HCT116 (cell line): Measurements from ENCODE around the gene OR6B2. TPM values are rescaled to one million over a fixed set of nuclear protein-coding genes. Genes with fewer than 3 reads are reported as not detected.

ENCODE experiments used
- ATAC-seq: fragments of 200-7000 bp; cut with Tn5 transposase; 2 replicates; pipeline ENCODE4 v1.9.1; 2020; ENCODE audit warnings: mild to moderate bottlenecking, moderate library complexity
- BruUV-seq: library from RNA; stranded (reverse); fragments of 400-500 nt; replicated peaks from 2 replicates; lab custom pipeline; 2021; lab: Mats Ljungman, UMichigan
- CTCF ChIA-PET: fragments of 300-600 bp; sonication (Branson Sonifier 250); formaldehyde crosslinking; loops from one replicate; lab custom pipeline; 2021; ENCODE audit warnings: antibody characterized with exemption; lab: Charles Lee
- POLR2A ChIA-PET: fragments of 300-600, 350-600 bp; sonication (Branson Sonifier 250); formaldehyde crosslinking; loops from one replicate; lab custom pipeline; 2021; ENCODE audit warnings: antibody characterized with exemption; lab: Charles Lee
- RAD21 ChIA-PET, 2 experiments: fragments of 300-600 bp; sonication (Branson Sonifier 250); formaldehyde crosslinking; loops; one replicate each; lab custom pipeline; 2023; ENCODE audit warnings: low total read pairs in 2 of 2; ENCODE audit not compliant: uncharacterized antibody in 2 of 2, unreplicated experiment in 2 of 2, low non-redundant PET in 1 of 2; lab: Charles Lee
- DNase-seq: peaks from one replicate; pipeline ENCODE4 v3.0.0-alpha.2; 2010; ENCODE audit warnings: low read depth, low spot score
- H2AFZ ChIP-seq: fragments of 200-600 bp; shearing (Covaris generic), sonication (generic); 2 replicates; pipeline ENCODE4 v1.6.1; 2017; ENCODE audit warnings: low read depth, mixed run types, mixed read lengths, antibody characterized with exemption, low read length; ENCODE audit not compliant: poor library complexity, severe bottlenecking
- H3K27ac ChIP-seq: 2 replicates; pipeline ENCODE4 v1.5.1; 2012; ENCODE audit warnings: low read depth, low read length
- H3K27me3 ChIP-seq: fragments of 200-600 bp; sonication (generic); 2 replicates; pipeline ENCODE4 v1.6.1; 2016; ENCODE audit warnings: mixed run types, low read length, mixed read lengths; ENCODE audit not compliant: insufficient read depth
- H3K36me3 ChIP-seq, 2 experiments: fragments of 200-500 bp in 1 of 2; fragments of 200-600 bp in 1 of 2; sonication (Bioruptor generic) in 1 of 2; sonication (generic) in 1 of 2; 2 replicates each; pipeline versions ENCODE4 v1.5.1 to v1.6.1; 2014 to 2016; ENCODE audit warnings: low read length in 2 of 2, inconsistent platforms in 1 of 2, mixed read lengths in 1 of 2, mixed run types in 1 of 2; ENCODE audit not compliant: insufficient read depth in 2 of 2, control insufficient read depth in 1 of 2
- H3K4me1 ChIP-seq, 2 experiments: fragments of 200-600 bp in 1 of 2; sonication (generic) in 1 of 2; 2 replicates each; pipeline versions ENCODE4 v1.5.1 to v1.6.1; 2012 to 2017; ENCODE audit warnings: low read length in 2 of 2, inconsistent platforms in 1 of 2, mild to moderate bottlenecking in 1 of 2, mixed read lengths in 1 of 2, mixed run types in 1 of 2, moderate library complexity in 1 of 2; ENCODE audit not compliant: insufficient read depth in 2 of 2, control insufficient read depth in 1 of 2
- H3K4me2 ChIP-seq: fragments of 200-600 bp; sonication (generic); 2 replicates; pipeline ENCODE4 v1.6.1; 2017; ENCODE audit warnings: mixed run types, low read length, mixed read lengths
- H3K4me3 ChIP-seq, 2 experiments: fragments of 200-600 bp in 1 of 2; sonication (generic) in 1 of 2; replicated peaks in 1 of 2; 2 replicates each; pipeline ENCODE4 v1.5.1; 2011 to 2016; ENCODE audit warnings: low read length in 2 of 2, control low read depth in 1 of 2, low read depth in 1 of 2, mild to moderate bottlenecking in 1 of 2, mixed read lengths in 1 of 2, mixed run types in 1 of 2
- H3K79me2 ChIP-seq: fragments of 200-600 bp; sonication (generic); 2 replicates; pipeline ENCODE4 v1.6.1; 2017; ENCODE audit warnings: mild to moderate bottlenecking, mixed run types, low read length, moderate library complexity, mixed read lengths; ENCODE audit not compliant: insufficient read depth
- H3K9ac ChIP-seq: fragments of 200-600 bp; sonication (generic); 2 replicates; pipeline ENCODE4 v1.6.1; 2016; ENCODE audit warnings: low read length, mixed read lengths
- H3K9me2 ChIP-seq: fragments of 200-600 bp; sonication (generic), shearing (Covaris generic); 2 replicates; pipeline ENCODE4 v1.6.1; 2017; ENCODE audit warnings: mixed run types, mild to moderate bottlenecking, moderate library complexity; ENCODE audit not compliant: insufficient read depth
- H3K9me3 ChIP-seq, 2 experiments: fragments of 200-500 bp in 1 of 2; fragments of 200-600 bp in 1 of 2; sonication (Bioruptor generic) in 1 of 2; sonication (generic) in 1 of 2; 2 replicates each; pipeline ENCODE4 v1.6.1; 2014 to 2017; ENCODE audit warnings: low read length in 2 of 2, mixed read lengths in 2 of 2, inconsistent platforms in 1 of 2, low read depth in 1 of 2, mild to moderate bottlenecking in 1 of 2, mixed run types in 1 of 2, moderate library complexity in 1 of 2; ENCODE audit not compliant: control insufficient read depth in 1 of 2, insufficient read depth in 1 of 2
- H4K20me1 ChIP-seq: fragments of 200-600 bp; sonication (generic), shearing (Covaris generic); 2 replicates; pipeline ENCODE4 v1.6.1; 2017; ENCODE audit warnings: mixed run types, mild to moderate bottlenecking, moderate library complexity; ENCODE audit not compliant: insufficient read depth
- CEBPB ChIP-seq: IDR thresholded peaks from 2 replicates; pipeline ENCODE4 v1.6.1; 2012; ENCODE audit warnings: low read depth
- EGR1 ChIP-seq: IDR thresholded peaks from 2 replicates; pipeline ENCODE4 v1.6.1; 2012; ENCODE audit warnings: low read depth
- ELF1 ChIP-seq: IDR thresholded peaks from 2 replicates; pipeline ENCODE4 v1.6.1; 2012; ENCODE audit warnings: low read depth, borderline replicate concordance
- EZH2 ChIP-seq: fragments of 200-600 bp; sonication (generic); IDR thresholded peaks from 2 replicates; pipeline ENCODE4 v1.6.1; 2017; ENCODE audit warnings: antibody characterized with exemption, mixed run types
- EZH2phosphoT487 ChIP-seq: fragments of 200-600 bp; IDR thresholded peaks from 2 replicates; pipeline ENCODE4 v1.6.1; 2018; ENCODE audit warnings: antibody characterized with exemption, borderline replicate concordance
- POLR2A ChIP-seq: IDR thresholded peaks from 2 replicates; pipeline ENCODE4 v1.7.0; 2011; ENCODE audit warnings: borderline replicate concordance; ENCODE audit not compliant: insufficient read depth, insufficient read length; ENCODE audit errors: extremely low read depth
- POLR2AphosphoS5 ChIP-seq: IDR thresholded peaks from 2 replicates; pipeline ENCODE4 v1.6.1; 2011; ENCODE audit warnings: mild to moderate bottlenecking, low read depth, low read length, moderate library complexity
- RAD21 ChIP-seq: IDR thresholded peaks from 2 replicates; pipeline ENCODE4 v1.6.1; 2012; ENCODE audit warnings: low read depth, mild to moderate bottlenecking
- SP1 ChIP-seq: IDR thresholded peaks from 2 replicates; pipeline ENCODE4 v1.6.1; 2012; ENCODE audit warnings: low read depth
- SRF ChIP-seq: IDR thresholded peaks from 2 replicates; pipeline ENCODE4 v1.6.1; 2012; ENCODE audit warnings: low read depth
- intact Hi-C: fragments of 100-400 bp; cut with micrococcal nuclease; formaldehyde crosslinking; loops from 2 replicates; pipeline ENCODE4 v1.10.0; 2022
- total RNA-seq: library from RNA; stranded (reverse); gene quantifications from one replicate; pipeline ENCODE4 v1.2.1, GENCODE V29; 2021; ENCODE audit not compliant: unreplicated experiment
- TF ChIP-seq, protein P1 (sequence below): IDR thresholded peaks from 2 replicates; pipeline ENCODE4 v1.6.1; 2011; ENCODE audit warnings: mild to moderate bottlenecking, low read length, moderate library complexity; ENCODE audit not compliant: insufficient replicate concordance; ENCODE audit errors: extremely low read depth
- TF ChIP-seq, protein P2 (sequence below): IDR thresholded peaks from 2 replicates; pipeline ENCODE4 v1.6.1; 2012; ENCODE audit warnings: low read depth

The OR6B2 gene
- total RNA-seq, 1 experiment from 2014 or later = not detected

DNA sequence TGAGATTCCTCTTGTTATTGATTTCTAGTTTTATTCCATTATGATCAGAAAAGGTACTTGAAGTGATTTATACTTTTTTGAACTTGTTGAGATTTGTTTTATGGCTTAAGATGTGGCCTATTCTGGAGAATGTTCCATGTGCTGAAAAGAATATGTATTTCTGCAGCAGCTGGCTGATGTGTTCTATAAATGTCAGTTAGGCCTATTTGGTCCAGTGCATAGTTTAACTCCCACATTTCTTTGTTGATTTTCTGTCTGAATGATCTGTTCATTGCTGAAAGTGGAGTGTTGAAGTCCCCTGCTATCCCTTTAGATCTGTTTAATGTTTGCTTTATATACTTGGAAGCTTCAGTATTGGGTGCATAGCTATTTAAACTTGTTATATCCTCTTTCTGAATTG is 7.1 kb upstream of the OR6B2 start:
- H3K9me2 ChIP-seq = no peaks in the 10 kb centered on the region
- no peak overlapping the region for H3K9ac ChIP-seq
- no TSS peak for BruUV-seq
- H3K4me3 ChIP-seq = no peak overlapping the region
- intact Hi-C loops = no loop called here
- ChIA-PET CTCF (no interaction called here), POLR2A (no interaction called here), RAD21 (no interaction called here)
- H4K20me1 ChIP-seq = no peaks in the 10 kb centered on the region
- no peaks in the 10 kb centered on the region for H3K36me3 ChIP-seq
- H3K9me3 ChIP-seq = no peaks in the 10 kb centered on the region
- TF ChIP-seq POLR2A = no peak
- TF ChIP-seq, protein P1, sequence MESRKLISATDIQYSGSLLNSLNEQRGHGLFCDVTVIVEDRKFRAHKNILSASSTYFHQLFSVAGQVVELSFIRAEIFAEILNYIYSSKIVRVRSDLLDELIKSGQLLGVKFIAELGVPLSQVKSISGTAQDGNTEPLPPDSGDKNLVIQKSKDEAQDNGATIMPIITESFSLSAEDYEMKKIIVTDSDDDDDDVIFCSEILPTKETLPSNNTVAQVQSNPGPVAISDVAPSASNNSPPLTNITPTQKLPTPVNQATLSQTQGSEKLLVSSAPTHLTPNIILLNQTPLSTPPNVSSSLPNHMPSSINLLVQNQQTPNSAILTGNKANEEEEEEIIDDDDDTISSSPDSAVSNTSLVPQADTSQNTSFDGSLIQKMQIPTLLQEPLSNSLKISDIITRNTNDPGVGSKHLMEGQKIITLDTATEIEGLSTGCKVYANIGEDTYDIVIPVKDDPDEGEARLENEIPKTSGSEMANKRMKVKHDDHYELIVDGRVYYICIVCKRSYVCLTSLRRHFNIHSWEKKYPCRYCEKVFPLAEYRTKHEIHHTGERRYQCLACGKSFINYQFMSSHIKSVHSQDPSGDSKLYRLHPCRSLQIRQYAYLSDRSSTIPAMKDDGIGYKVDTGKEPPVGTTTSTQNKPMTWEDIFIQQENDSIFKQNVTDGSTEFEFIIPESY = no peak
- TF ChIP-seq SRF = no peak
- TF ChIP-seq ELF1 = no peak
- TF ChIP-seq CEBPB = no peak
- TF ChIP-seq EGR1 = no peak
- no peak for TF ChIP-seq EZH2phosphoT487
- no peak for TF ChIP-seq POLR2AphosphoS5
- TF ChIP-seq SP1 = no peak
- TF ChIP-seq, protein P2, sequence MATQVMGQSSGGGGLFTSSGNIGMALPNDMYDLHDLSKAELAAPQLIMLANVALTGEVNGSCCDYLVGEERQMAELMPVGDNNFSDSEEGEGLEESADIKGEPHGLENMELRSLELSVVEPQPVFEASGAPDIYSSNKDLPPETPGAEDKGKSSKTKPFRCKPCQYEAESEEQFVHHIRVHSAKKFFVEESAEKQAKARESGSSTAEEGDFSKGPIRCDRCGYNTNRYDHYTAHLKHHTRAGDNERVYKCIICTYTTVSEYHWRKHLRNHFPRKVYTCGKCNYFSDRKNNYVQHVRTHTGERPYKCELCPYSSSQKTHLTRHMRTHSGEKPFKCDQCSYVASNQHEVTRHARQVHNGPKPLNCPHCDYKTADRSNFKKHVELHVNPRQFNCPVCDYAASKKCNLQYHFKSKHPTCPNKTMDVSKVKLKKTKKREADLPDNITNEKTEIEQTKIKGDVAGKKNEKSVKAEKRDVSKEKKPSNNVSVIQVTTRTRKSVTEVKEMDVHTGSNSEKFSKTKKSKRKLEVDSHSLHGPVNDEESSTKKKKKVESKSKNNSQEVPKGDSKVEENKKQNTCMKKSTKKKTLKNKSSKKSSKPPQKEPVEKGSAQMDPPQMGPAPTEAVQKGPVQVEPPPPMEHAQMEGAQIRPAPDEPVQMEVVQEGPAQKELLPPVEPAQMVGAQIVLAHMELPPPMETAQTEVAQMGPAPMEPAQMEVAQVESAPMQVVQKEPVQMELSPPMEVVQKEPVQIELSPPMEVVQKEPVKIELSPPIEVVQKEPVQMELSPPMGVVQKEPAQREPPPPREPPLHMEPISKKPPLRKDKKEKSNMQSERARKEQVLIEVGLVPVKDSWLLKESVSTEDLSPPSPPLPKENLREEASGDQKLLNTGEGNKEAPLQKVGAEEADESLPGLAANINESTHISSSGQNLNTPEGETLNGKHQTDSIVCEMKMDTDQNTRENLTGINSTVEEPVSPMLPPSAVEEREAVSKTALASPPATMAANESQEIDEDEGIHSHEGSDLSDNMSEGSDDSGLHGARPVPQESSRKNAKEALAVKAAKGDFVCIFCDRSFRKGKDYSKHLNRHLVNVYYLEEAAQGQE = no peak
- no peak for TF ChIP-seq RAD21
- no peak for TF ChIP-seq EZH2
- no peak overlapping the region for H3K4me2 ChIP-seq
- H3K79me2 ChIP-seq = no peaks in the 10 kb centered on the region
- ATAC-seq (no peak), DNase-seq (no peak)
- no peak overlapping the region for H3K27ac ChIP-seq
- no peak overlapping the region for H2AFZ ChIP-seq
- no peaks in the 10 kb centered on the region for H3K4me1 ChIP-seq
- H3K27me3 ChIP-seq = peaks cover 87% of the 10 kb centered on the region
